Stromal cell of bone marrow (primary cell): ENCODE data around the gene WASF2.
"Not testable (repeated sequence)": the region's sequence is repeated elsewhere in the genome, so short reads cannot be mapped to it uniquely, and the experiment has no call there.

Experiments
- DNase-seq: peaks from one replicate; pipeline ENCODE4 v3.0.0-alpha.2; 2012; ENCODE audit warnings: low read depth

The WASF2 gene

DNA sequence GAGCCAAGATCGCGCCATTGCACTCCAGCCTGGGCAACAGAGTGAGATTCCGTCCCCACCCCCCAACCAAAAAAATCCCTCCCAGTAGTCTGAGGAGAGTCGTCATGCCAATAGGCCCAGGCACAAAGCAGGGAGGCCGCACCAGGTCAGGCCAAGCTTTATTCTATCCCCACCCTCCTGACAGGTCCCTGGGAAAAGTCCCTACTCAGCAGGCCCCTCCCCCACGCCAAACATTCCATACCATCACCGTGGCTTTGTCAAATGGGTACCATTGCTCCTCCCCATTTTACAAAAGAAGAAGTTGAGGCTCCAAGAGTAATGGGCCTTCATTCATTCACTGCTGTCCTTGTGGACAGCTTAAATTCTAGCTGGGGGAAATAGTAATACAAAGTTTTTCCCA, 92.2 kb downstream of the WASF2 start:
- DNase-seq = no peak

DNA sequence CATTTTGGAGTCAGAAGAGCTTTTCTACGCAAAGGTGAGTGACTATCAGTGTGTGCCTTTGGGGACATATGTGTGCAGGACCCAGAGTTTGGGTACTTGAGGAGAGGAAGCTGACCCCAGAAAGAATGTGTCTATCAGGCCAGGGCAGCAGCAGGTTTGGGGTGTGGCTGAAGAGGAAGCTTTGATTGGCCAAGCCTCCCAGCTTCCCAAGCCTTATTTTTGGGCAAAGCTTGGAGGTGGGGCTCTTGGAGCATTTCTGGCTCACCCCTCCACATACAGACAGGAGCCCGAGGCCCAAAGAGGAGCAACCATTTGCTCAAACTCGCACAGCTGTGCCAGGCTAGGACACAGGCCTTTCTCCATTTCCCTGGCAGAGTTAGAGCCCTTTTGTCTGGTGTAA, 92.9 kb downstream of the WASF2 start:
- DNase-seq = no peak

DNA sequence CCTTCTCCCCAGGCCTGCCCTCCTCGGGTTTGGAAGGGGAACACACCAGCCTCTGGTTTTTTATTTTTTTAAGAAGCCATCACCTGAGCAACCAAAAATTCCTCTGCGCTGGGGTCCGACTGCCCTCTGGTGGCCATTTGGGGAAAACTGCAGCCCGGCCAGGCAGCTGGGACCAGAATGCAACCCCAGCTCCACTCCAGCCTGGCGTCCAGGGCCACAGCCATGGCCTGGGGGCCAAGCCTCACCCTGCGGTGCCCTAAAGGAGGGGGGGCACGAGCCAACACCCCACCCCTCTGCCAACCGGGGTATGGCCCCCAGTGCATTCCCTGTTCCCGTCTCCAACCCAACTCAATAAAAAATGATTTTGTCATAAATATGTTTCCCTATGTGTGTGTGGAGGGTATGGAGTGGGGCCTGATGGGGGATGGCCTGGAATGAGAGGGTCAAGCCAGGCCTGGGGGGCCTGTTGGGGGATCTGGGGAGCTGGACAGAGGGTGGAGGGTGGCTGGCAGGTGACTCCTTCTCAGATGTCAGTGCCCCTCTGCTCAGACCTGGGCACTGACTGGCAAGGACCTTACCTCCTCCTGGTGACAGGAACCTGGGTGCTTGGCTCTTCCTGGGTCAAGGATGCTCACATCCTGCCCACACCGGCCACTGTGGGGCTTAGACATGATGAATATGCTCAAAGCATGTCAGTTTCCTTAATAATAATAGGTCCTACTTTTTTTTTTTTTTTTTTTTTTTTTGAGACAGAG, 94.3 kb downstream of the WASF2 start:
- no peak for DNase-seq

DNA sequence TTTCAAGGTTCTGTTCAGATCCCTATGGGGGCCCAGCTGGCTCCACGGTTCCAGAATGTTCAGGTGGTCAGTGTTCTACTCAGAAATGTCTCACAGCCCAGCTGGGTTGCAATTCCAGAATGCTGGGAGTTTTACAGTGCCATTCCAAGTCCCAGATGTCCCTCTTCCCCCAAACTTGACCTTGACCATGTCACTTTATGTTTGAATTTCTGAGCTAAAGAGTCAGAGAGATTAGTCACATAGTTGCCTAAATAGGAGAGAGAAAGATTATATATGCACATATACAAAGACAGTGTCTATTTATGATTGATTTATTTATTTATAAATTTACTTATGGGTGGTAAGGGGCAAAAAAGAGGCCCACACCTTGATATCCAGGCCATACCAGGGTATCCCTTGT, 95.0 kb downstream of the WASF2 start:
- DNase-seq = no peak

DNA sequence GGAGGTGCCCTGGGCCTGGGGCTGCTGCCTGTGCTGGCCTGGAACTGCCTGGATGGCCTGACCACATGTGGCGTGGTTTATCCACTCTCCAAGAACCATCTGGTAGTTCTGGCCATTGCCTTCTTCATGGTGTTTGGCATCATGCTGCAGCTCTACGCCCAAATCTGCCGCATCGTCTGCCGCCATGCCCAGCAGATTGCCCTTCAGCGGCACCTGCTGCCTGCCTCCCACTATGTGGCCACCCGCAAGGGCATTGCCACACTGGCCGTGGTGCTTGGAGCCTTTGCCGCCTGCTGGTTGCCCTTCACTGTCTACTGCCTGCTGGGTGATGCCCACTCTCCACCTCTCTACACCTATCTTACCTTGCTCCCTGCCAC, 95.7 kb downstream of the WASF2 start:
- DNase-seq = no peak

DNA sequence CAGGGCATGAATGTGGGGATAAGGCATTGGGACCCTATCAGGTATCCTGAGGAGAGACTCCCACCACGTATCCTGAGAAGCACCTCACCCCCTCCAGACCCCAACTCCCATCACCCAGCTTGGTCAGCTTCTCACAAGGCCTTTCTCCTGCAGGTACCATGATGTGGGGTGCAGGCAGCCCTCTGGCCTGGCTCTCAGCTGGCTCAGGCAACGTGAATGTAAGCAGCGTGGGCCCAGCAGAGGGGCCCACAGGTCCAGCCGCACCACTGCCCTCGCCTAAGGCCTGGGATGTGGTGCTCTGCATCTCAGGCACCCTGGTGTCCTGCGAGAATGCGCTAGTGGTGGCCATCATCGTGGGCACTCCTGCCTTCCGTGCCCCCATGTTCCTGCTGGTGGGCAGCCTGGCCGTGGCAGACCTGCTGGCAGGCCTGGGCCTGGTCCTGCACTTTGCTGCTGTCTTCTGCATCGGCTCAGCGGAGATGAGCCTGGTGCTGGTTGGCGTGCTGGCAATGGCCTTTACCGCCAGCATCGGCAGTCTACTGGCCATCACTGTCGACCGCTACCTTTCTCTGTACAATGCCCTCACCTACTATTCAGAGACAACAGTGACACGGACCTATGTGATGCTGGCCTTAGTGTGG, 96.2 kb downstream of the WASF2 start:
- no peak for DNase-seq

DNA sequence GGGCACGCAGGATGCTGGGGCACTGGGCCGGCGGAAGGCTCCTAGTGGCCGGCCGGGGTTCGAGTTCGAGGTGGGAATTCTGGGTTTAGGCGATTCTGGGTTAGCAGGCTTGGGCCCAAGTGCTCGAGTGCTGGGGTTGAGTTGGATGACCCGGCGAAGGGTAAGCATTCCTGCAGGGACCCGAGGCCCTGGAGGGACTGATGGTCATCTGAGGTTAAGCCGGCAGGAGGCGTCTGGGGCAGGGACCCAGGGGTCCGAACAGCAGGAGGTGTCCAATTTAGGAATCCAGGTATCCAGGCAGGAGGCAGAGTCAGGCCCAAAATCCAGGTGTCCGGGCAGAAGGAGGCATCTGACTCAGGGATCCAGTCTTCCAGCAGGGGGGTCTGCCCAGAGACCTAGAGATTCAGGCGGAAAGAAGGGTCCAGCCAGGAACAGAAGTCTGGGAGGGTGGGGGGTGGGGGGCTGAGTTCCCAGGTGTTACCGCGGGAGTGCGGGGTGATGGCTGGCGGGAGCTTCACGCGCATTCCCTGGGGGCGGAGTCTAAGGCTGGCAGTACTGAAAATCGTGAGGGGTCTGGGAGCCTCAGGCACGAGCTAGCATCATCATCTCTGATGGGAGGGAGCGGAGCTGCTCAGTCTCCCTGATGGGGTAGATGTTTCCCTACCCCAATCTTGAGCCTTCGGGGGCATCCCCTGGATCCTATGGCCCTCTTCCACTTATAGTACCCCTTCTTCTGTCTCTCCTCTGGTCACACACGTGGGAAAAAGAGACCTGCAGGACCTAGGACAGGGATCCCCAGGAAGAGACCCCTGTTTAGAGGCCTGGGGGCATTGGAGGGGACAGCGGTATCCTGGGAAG, 97.0 kb downstream of the WASF2 start:
- DNase-seq = no peak

DNA sequence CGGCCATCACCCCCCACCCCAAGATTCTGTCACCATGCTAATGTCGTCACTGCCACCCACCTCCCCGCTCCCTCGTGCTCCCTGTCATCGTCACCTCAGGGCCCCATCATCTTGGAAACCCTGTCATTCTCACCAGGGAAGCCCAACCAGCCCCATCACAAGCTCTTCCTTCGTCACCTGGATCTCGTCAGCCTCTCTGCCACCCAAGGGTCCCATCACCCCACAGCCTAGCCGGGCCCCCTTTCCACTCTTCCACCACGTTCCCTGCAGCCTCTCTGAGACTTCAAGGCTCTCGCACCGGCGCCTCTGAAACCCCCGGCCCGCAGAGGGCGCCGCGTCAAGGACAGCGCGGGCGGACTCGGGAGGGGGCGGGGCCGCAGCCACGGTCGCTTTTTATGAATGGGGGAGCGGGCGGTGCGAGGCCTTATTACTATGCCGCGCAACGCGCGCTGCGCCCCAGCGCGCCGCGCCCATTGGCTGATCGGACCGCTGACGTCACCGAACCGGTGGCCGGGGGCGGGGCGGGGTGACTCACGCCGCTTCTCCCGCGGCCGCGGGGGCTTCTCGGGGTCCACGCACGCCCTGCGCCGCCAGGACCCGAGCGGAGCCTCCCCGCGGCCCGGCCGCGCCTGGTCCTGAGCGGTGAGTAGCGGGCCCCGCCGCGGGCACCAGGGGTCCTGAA, 97.7 kb downstream of the WASF2 start, which contains the start of gene GPR3:
Gene GPR3 (plus strand): TSS at position 527 of the 682 bp plus-strand sequence. CDS start 1,177 bp downstream, outside the sequence.
- peak; percentile 81 for DNase-seq

DNA sequence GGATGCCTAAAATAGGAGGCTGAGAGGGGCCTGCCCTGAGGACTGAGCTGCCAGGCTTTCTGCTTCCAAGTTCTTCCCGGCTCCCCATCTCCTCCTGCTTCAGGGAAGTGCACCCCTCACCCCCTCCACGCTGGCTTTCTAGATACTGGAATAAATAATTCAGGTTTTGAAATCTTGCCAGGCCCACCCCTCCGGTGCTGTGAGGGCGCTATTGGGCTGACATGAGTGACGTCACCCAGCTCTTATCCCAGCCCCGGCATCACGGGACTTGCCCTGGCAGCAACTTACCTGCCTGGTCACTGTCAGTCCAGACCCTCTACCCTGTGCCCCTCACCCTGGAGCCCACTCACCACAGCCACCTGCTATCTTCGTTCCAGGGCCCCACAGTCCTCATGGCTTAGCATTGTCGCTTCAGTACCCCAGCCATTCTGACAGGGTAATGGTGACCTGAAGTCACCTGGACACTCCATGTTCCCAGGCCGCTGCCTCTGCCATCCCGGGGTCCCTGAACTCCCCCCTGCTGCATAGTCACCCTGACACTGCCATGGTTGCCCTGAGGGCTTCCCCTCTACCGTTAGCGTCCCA, 98.4 kb downstream of the WASF2 start:
- no peak for DNase-seq

DNA sequence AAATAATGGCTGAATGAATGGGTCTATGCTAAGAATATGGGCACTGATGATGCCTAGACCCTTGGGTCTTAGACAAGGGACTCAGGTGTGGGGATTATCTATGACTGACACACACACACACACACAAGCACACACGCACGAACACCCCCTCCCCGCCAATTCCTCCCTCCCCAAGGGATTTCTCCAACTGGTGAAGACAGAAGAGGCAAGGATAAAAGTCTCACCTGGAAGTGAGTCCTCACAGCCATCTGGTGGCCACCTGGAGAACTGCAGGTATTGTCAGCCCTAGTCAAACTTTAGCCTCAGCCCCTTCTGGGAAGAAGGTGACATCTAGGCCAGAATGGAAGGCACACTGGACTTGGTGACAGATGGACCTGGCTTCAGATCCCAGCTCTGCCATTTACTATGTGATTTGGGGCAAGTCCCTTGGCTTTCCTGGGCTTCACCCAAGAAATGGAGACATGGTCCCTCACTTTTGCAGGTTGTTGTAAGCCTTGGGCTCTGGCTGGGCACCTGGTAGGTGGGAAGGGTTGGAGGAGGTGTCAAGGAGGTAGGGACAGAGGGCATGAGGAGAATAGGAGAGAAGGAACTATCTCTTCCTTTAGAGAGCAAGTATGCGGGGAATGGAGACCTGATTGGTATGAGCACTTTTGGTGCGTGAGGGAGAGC, 101.5 kb downstream of the WASF2 start:
- no peak for DNase-seq

DNA sequence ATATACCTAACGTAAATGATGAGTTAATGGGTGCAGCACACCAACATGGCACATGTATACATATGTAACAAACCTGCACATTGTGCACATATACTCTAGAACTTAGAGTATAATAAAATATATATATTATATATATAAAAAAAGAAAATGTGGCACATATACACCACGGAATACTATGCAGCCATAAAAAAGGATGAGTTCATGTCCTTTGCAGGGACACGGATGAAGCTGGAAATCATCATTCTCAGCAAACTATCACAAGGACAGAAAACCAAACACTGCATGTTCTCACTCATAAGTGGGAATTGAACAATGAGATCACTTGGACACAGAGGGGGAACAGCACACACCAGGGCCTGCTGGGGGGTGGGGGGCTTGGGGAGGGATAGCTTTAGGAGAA, 105.2 kb downstream of the WASF2 start:
- not testable (repeated sequence) for DNase-seq

DNA sequence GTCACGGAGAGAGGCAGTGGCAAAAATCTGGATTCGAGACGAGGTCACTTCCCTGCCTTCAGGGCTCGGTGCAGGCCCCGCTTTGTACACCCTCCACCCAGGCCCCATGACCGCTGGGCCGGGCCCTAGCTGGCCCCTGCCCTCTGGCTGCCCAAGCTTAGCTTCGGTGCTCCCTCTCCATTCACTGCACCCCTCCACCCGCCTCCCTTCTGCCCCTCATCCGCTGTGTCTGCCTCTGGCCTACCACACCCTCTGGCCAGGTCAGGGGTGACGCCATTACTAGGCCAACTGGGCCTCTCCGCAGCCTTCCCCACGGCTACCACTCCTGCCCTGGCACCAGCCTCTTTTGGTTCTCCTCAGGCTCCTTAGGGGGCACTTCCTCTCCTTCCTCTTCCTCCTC, 106.3 kb downstream of the WASF2 start:
- no peak for DNase-seq

DNA sequence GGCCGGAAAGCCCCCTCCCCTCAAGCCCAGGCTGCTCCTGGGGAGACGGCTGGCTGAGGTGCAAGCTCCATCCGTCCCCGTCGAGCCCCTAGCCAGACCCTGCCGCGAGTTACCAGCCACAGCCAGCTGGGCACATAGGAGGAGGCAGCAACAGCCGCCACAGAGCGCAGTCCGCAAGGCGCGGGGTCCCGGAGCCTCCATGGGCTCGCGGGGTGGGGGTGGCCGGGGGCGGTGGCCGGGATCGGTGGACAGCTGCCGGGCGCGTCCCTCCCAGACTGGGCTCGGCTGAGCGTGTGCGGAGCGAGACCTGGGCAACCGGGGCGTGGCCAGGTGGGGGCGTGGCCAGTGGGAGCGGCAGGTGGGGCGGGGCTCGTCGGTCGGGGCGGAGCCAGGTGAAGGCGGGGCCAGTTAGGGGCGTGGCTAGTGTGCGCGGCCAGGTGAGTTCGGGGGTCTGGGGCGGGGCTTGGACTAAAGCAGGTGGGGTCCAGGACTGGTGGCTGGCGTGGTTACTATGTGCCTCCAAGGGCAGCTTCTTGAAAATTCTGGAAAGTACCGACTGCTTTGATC, 106.8 kb downstream of the WASF2 start, which contains the start of gene CD164L2:
Gene CD164L2 (minus strand): TSS at position 295 of the 567 bp plus-strand sequence. CDS start 94 bp downstream, at position 201.
- no peak for DNase-seq

DNA sequence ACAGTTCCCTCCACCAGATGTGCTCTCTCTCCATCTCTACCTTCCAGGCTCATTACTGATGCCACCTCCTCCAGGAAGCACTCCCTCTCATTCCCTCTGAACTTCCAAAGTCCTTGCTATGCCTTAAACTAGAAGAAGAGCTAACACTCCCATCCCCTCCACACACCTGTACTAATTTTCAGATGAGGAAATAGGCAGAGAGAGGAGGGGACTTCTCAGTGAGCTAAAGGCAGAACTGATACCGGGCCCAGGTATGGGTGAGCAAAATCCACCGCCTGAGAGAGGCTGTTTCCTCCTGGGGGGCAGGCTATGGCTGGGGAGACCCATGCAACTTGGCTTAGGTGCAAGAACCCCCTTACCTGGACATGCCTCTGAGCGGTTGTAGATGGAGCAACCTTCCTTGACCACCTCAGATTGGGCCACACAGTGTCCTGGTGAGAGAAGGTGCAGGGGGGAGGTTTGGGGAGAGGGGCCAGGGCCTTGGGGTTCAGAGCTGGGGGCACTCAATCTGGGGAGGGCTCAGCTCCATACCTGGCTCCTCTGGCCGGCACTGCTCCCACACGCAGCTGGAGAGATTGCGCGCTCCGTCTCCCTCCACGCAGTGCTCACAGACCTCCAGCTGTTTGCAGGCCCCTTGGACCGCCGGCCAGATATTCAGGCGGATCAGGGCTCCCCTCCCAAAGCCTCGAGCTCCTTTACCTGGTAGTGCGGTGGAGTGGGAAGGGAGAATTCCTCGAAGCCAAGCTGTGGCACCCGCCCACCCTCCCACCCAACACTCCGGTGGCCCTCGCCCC, 107.8 kb downstream of the WASF2 start:
- no peak for DNase-seq

DNA sequence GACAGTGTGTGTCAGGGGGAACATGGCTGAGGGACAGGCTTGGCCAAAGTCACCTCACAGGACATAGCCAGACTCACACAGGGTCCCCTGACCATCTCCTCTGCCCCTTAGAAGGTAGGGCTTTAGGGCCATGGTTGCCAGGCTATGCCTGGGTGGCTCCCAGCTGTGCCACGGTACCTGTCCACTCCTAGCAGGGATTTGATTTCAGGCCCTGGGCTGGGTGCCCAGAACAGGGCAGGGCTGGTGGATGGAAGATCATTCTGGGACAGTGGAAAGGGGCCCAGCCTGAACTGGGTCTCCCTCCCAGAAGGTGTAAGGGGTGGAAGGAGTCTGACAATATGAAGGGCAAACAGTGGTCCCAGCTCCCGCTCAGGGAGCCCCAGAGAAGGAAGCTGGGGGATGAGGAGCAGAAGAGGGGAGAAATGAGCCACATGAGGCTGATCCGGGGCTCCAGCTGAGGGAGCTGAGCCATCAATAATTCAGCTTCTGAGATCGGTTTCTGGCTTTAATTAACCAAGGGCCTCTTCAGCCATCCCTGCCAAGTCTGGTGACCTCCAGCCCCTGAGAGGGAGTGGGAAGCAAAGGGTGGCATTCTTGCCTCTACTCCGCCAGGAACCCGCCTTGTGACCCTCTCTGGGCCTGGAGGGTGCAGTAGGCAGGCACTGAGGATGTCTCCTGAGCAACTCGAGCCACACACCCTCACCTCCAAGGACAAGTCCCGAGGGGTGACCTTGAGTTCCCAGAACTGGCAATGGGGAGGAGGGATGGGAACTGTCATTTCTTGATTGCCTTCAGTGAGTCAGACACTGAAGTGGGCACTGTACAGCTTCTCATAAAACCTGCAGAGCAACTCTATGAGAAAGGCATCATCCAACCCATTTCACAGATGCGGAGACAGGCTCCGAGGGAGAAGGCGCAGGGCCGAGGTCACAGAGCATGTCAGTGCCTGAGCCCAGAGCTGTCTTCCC, 108.9 kb downstream of the WASF2 start:
- no peak for DNase-seq

DNA sequence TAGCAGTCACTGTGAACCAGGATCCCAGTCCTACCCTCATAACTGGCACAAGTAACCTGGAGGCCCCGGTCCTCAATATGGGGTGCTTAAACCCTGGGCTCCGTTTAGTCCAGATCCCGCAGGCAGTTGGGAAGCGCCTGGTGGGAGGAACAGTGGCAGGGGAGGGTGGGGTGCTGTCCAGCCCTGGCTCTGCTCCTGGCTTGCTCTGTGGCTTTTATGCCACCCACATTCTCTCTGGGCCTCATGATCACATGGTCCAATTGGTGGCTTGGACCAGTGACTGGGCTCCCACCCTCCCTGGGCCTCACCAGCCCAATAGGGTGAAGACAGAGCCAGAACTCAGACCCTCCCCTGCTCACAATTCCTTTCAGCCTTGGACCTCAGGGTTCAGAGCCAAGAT, 109.7 kb downstream of the WASF2 start:
- no peak for DNase-seq

DNA sequence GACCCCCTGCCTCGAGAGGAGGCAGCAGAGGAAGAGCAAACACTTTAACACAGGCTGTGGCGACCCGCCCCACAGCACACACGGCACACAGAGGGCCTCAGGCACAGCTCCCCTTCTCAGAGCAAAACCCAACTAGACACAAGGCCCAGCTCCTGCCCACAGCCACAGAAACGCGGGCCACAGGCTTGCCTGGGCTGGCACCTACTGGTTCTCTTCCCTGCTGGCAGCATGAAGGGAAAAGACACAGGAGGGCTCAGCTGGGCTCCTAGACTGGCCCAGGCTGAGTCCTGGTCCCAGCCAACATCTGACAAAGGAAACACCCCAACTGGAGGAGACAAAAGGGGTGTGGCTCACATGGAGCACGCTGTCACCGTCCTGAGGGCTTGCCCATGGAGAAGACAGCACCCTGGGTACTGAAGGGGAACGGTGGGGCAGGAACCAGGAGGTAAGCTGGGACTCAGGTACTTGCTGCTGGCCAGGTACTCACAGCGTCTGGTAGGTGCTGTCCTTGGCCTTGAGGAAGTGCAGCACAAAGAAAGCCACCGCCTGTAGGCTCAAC, 110.3 kb downstream of the WASF2 start:
- no peak for DNase-seq

DNA sequence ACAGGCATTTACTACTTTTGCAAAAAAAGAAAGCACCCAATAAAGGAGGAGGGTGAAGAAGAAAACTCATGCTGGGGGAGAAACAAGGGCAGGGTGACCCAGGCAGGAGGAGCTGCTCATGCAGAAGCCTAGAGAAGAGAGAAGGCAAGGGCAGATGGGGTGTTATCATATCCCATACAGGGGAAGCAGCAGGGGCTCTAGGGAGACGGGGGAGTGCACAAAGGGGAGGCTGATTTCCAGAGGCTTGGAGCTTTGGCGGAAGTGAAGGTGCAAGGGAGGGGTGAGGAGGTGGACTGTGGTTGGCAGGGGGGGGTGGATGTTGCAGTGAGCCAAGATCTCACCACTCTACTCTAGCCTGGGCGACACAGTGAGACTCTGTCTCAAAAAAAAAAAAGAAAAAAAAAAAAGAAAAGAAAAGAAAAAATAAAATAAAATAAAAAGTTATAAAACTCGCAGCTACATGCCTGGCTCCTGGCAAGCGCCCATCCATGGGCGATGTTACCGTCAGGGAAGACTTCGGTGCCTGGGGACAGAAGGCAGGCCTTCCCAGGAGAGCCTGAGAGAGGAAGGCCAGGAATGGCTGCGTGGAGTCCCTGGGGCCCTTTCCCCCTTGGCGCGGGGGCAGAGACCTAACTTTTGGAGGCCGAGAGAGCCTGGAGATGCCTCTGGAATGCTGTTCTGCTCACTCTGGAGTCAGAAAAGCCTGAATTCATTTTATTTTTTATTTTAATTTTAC, 112.0 kb downstream of the WASF2 start:
- DNase-seq = no peak
